Heart left ventricle (tissue), 16 donors: ENCODE data around the gene WNT8B. TPM values are rescaled to one million over a fixed set of nuclear protein-coding genes. Genes with fewer than 3 reads are reported as not detected.

ENCODE experiments used
- ATAC-seq, 4 donors: fragments of 200-7000 bp; cut with Tn5 transposase; one replicate each; pipeline ENCODE4 v1.9.1; 2020 to 2022; ENCODE audit warnings: moderate library complexity in 4 of 4, mild to moderate bottlenecking in 3 of 4, moderate number of reproducible peaks in 1 of 4
- DNase-seq, 5 donors: peaks; one replicate each; pipeline ENCODE4 v3.0.0-alpha.2; 2020
- H3K27ac ChIP-seq, 12 donors: fragments of 200-600 bp; sonication (generic) in 4 of 12; one replicate each; pipeline versions ENCODE4 v1.5.0 to v1.8.0; 2016 to 2022; ENCODE audit warnings: mild to moderate bottlenecking in 2 of 12
- H3K27me3 ChIP-seq, 9 donors: fragments of 200-600 bp; sonication (generic) in 2 of 9; one replicate each; pipeline versions ENCODE4 v1.5.1 to v1.8.0; 2016 to 2022; ENCODE audit warnings: mild to moderate bottlenecking in 3 of 9
- H3K36me3 ChIP-seq, 9 donors: fragments of 200-600 bp; sonication (generic) in 2 of 9; one replicate each; pipeline versions ENCODE4 v1.5.0 to v1.8.0; 2018 to 2022; ENCODE audit warnings: mild to moderate bottlenecking in 2 of 9
- H3K4me1 ChIP-seq, 12 donors: fragments of 200-600 bp; sonication (generic) in 4 of 12; one replicate each; pipeline versions ENCODE4 v1.5.0 to v1.8.0; 2016 to 2022; ENCODE audit warnings: mild to moderate bottlenecking in 3 of 12
- H3K4me3 ChIP-seq, 12 donors: fragments of 200-600 bp; sonication (generic) in 4 of 12; one replicate each; pipeline versions ENCODE4 v1.5.0 to v1.8.0; 2017 to 2022; ENCODE audit warnings: mild to moderate bottlenecking in 9 of 12, moderate library complexity in 4 of 12
- H3K9me3 ChIP-seq, 12 donors: fragments of 200-600 bp; sonication (generic) in 4 of 12; one replicate each; pipeline versions ENCODE4 v1.5.0 to v1.8.0; 2016 to 2022; ENCODE audit warnings: mild to moderate bottlenecking in 1 of 12
- POLR2A ChIP-seq, 2 donors: fragments of 450-650 bp; IDR thresholded peaks; one replicate each; pipeline ENCODE4 v1.6.1; 2017; ENCODE audit warnings: antibody characterized with exemption in 2 of 2, mild to moderate bottlenecking in 2 of 2, moderate library complexity in 2 of 2
- WGBS, 4 donors: extraction: QIAGEN DNeasy Blood & Tissue Kit in 2 of 4; methylation state at CpG; one replicate each; pipeline versions ENCODE4 v1.1.5 to v1.1.7; 2013 to 2018; 5-methylcytosine and 5-hydroxymethylcytosine counted together
- intact Hi-C, 10 donors: fragments of 100-400 bp; cut with DNase I; formaldehyde crosslinking; loops; one replicate each; pipeline versions ENCODE4 v1.11.1 to v1.14.2; 2022
- polyA plus RNA-seq, 2 donors: library from polyadenylated mRNA; stranded (reverse); fragments of 200-250 nt; gene quantifications; one replicate each; pipeline ENCODE4 v1.2.3, GENCODE V29; 2013
- total RNA-seq, 9 donors: library from RNA; depleted of rRNA in 2 of 9; stranded (reverse); fragments of >200 nt in 2 of 9; fragmentation: NEBNext Ultra II Directional in 3 of 9; extraction: Animal tissue kit (Norgen Biotek cat#: 25700) in 3 of 9; gene quantifications; one replicate each; pipeline versions ENCODE4 v1.1.0 to v1.2.4, GENCODE V29; 2016 to 2023
- TF ChIP-seq, protein P1 (sequence below), 12 donors: fragments of 200-600 bp; sonication (generic) in 4 of 12; IDR thresholded peaks; one replicate each; pipeline versions ENCODE4 v1.5.0 to v1.8.0; 2018 to 2022; ENCODE audit warnings: antibody characterized with exemption in 12 of 12, mild to moderate bottlenecking in 5 of 12
- donor health status: ischemic (EF 13 %, LVEDD 7.1; RV severe dilation, severe dysfunction).
- donor health status: healthy with polysubstance abuse.
- donor health status: DM: no; HTN: yes; CAD: no.
- donor health status: DM: no; HTN: no; CAD: no.
- donor health status: ischemic (EF 25% LVEDD 6.9; RV normal size, moderate dysfunction).
- donor health status: ischemic (EF 25% LVEDD 5.7; RV mildly dilated, moderate dysfunction).
- donor health status: healthy.
- donor health status: DM: yes; HTN: yes; CAD: no.
- donor health status: ischemic (EF 35%, LVEDD 5.7; RV mildly dilated, moderate dysfunction).
- donor health status: nonischemic (EF 11% LVEDD 7.7; RV severe dilation, severe dysfunction).
- donor health status: DM: yes; HTN: yes; CAD: no.
- donor health status: PGD.
- donor health status: ischemic (EF 29% LVEDD 5.4; RV normal size, mild dysfunction).
- donor health status: nonischemic (EF 23%, LVEDD 6.1; RV moderate dilation, normal function).

The WNT8B gene
- total and polyA plus RNA-seq, 11 donors, result not detected

DNA sequence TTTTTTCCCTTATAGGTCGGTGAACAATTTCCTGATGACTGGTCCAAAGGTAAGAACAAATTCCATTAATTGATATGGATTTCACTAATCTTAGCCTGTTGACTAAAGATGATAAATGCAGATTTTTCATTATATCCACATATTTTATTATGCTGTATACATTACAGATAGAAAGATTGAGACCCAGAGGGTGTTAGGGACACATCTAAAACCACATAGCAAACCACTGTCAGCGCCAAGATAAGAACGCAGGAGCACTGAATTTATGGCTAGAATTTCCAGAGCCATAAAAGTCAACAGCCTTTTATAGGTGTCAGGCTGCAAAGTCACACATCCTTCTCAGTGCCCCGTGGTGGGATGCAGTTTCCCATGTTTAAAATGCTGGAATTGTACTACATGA lies 16.2 kb downstream of the WNT8B start:
- ATAC-seq (no peak), DNase-seq (no peak)
- H3K9me3 ChIP-seq, result no peaks in the 10 kb centered on the region
- no peaks in the 10 kb centered on the region for H3K36me3 ChIP-seq
- intact Hi-C loops, result no loop called here
- H3K27ac ChIP-seq, result no peak overlapping the region
- peaks cover 0 to 43% (median 18%) of the 10 kb centered on the region in 9 donors for H3K27me3 ChIP-seq
- H3K4me3 ChIP-seq, result no peak overlapping the region
- 55 to 75% (median 62%) methylated on average over 4 of the region's 4 CpGs for WGBS, 4 donors
- TF ChIP-seq, protein P1, sequence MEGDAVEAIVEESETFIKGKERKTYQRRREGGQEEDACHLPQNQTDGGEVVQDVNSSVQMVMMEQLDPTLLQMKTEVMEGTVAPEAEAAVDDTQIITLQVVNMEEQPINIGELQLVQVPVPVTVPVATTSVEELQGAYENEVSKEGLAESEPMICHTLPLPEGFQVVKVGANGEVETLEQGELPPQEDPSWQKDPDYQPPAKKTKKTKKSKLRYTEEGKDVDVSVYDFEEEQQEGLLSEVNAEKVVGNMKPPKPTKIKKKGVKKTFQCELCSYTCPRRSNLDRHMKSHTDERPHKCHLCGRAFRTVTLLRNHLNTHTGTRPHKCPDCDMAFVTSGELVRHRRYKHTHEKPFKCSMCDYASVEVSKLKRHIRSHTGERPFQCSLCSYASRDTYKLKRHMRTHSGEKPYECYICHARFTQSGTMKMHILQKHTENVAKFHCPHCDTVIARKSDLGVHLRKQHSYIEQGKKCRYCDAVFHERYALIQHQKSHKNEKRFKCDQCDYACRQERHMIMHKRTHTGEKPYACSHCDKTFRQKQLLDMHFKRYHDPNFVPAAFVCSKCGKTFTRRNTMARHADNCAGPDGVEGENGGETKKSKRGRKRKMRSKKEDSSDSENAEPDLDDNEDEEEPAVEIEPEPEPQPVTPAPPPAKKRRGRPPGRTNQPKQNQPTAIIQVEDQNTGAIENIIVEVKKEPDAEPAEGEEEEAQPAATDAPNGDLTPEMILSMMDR (IDR thresholded peaks at IDR 0.05), result no peak
- no peak for TF ChIP-seq POLR2A (IDR thresholded peaks at IDR 0.05)
- peaks cover 0 to 18% (median 15%) of the 10 kb centered on the region in 12 donors for H3K4me1 ChIP-seq

DNA sequence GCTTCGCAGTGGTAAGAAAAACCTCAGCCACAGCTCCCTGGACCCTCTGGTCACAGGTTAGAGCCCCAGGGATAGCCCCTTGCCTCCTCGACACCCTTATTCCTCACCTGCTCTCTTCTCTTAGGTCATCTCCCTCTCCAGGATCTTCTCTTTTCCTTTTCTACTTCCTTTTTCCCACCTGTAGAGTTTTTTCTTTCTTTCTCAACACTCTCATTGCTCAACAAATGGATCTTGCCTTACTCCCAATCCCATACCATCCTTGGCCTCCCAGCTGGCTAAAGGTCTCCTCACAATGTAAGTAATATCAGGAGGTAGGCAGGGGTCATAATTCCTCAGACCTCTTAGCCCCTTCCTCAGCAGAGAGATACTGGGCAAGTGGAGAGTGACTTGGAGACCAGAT lies 17.2 kb downstream of the WNT8B start:
- Histone ChIP-seq H3K27ac (no peak overlapping the region), H3K4me1 (peaks cover 0 to 18% (median 15%) of the 10 kb centered on the region in 12 donors), H3K27me3 (peaks cover 0 to 43% (median 18%) of the 10 kb centered on the region in 9 donors), H3K36me3 (peaks cover 0 to 6% (median 0%) of the 10 kb centered on the region in 9 donors), H3K9me3 (no peaks in the 10 kb centered on the region), H3K4me3 (no peak overlapping the region)
- WGBS, 4 donors, result 65 to 81% (median 74%) methylated on average over 2 of the region's 2 CpGs
- DNase-seq (no peak), ATAC-seq (no peak)
- no peak for TF ChIP-seq POLR2A (IDR thresholded peaks at IDR 0.05)
- TF ChIP-seq, protein P1 (IDR thresholded peaks at IDR 0.05), result no peak
- intact Hi-C loops, result loop anchor here in 1 of 10 donors (5.0 kb wide), 1 partner anchor 37 kb away; the partner anchor contains the start of gene SEC31B

DNA sequence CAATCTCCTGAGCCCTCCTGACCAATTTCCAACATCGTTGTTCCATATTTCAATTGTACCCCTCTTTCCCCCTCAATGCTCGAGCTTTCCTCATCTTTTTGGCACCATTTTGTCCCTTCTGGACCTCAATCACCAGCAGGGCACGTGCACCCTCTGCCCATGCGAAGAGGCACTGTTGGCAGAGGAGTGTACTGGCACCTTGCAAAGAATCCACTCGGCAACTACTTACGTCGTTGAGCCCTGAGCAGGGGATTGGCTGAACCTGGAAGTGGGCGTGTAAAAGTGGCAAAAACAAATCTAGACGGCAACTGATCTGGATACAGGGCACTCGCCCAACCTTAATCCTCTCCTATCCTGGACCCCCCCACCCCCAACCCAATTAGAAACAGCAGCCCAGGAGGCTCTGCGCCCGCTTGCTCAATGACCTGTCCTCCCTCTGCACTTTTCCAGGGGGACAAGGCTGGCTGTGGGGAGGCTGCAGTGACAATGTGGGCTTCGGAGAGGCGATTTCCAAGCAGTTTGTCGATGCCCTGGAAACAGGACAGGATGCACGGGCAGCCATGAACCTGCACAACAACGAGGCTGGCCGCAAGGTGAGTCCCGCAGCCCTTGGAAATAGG lies 18.8 kb downstream of the WNT8B start:
- intact Hi-C loops, result loop anchor here in 1 of 10 donors (5.0 kb wide), 1 partner anchor 36 kb away; the partner anchor contains the start of gene SEC31B
- TF ChIP-seq, protein P1 (IDR thresholded peaks at IDR 0.05), result no peak
- TF ChIP-seq POLR2A (IDR thresholded peaks at IDR 0.05), result no peak

DNA sequence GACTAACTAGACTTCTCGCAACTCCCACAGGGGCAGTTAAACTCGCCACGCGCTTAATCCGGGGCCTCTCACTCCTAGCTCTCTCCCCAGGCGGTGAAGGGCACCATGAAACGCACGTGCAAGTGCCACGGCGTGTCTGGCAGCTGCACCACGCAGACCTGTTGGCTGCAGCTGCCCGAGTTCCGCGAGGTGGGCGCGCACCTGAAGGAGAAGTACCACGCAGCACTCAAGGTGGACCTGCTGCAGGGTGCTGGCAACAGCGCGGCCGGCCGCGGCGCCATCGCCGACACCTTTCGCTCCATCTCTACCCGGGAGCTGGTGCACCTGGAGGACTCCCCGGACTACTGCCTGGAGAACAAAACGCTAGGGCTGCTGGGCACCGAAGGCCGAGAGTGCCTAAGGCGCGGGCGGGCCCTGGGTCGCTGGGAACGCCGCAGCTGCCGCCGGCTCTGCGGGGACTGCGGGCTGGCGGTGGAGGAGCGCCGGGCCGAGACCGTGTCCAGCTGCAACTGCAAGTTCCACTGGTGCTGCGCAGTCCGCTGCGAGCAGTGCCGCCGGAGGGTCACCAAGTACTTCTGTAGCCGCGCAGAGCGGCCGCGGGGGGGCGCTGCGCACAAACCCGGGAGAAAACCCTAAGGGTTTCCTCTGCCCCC lies 19.5 kb downstream of the WNT8B start:
- Histone ChIP-seq H3K27ac (no peak overlapping the region), H3K36me3 (peaks cover 0 to 21% (median 8%) of the 10 kb centered on the region in 9 donors), H3K4me1 (peaks cover 0 to 18% (median 15%) of the 10 kb centered on the region in 12 donors), H3K9me3 (no peaks in the 10 kb centered on the region), H3K4me3 (peak overlapping the region; percentile 21 to 59 (median 48)), H3K27me3 (peaks cover 0 to 43% (median 18%) of the 10 kb centered on the region in 9 donors)
- DNase-seq (peak; percentile 59 to 84 (median 68)), ATAC-seq (peak in 3 of 4 donors; percentile 79 to 92 (median 83))
- TF ChIP-seq POLR2A (IDR thresholded peaks at IDR 0.05), result no peak
- TF ChIP-seq, protein P1 (IDR thresholded peaks at IDR 0.05), result peak; percentile 67 to 90 (median 75)
- 0 to 4% (median 1%) methylated on average over 21 to 59 of the region's 59 CpGs for WGBS, 4 donors
- intact Hi-C loops, result loop anchor here in 1 of 10 donors (5.0 kb wide), 1 partner anchor 35 kb away; the partner anchor contains the start of gene SEC31B

More for the DNA sequence above, 18.8 kb downstream of the WNT8B start:
- peak; percentile 97 for ATAC-seq
- Histone ChIP-seq H3K9me3 (no peaks in the 10 kb centered on the region), H3K27me3 (peaks cover 0 to 43% (median 18%) of the 10 kb centered on the region in 9 donors), H3K27ac (no peak overlapping the region), H3K4me3 (peak overlapping the region in 11 of 12 donors; percentile 33 to 59 (median 48)), H3K4me1 (peaks cover 0 to 18% (median 15%) of the 10 kb centered on the region in 12 donors), H3K36me3 (peaks cover 0 to 15% (median under 1%) of the 10 kb centered on the region in 9 donors)
- peak; percentile 74 to 84 (median 82) for DNase-seq
- WGBS, 4 donors, result 2% methylated on average over 11 to 19 of the region's 19 CpGs
